Fibroblast of mammary gland (primary cell): ENCODE results near the gene MGAT4A.

Experiments
- DNase-seq: peaks from one replicate; pipeline ENCODE4 v3.0.0-alpha.2; 2010; ENCODE audit warnings: low read depth
- H3K4me3 ChIP-seq: 2 replicates; pipeline ENCODE4 v1.5.1; 2011; ENCODE audit warnings: low read depth, mild to moderate bottlenecking, low read length, moderate library complexity; ENCODE audit not compliant: control insufficient read depth
- TF ChIP-seq, protein P1 (sequence below): conservative IDR thresholded peaks from 2 replicates; pipeline ENCODE4 v1.5.1; 2011; ENCODE audit warnings: low read depth, low read length, inconsistent platforms; ENCODE audit not compliant: control insufficient read depth, insufficient read depth

Gene MGAT4A

DNA sequence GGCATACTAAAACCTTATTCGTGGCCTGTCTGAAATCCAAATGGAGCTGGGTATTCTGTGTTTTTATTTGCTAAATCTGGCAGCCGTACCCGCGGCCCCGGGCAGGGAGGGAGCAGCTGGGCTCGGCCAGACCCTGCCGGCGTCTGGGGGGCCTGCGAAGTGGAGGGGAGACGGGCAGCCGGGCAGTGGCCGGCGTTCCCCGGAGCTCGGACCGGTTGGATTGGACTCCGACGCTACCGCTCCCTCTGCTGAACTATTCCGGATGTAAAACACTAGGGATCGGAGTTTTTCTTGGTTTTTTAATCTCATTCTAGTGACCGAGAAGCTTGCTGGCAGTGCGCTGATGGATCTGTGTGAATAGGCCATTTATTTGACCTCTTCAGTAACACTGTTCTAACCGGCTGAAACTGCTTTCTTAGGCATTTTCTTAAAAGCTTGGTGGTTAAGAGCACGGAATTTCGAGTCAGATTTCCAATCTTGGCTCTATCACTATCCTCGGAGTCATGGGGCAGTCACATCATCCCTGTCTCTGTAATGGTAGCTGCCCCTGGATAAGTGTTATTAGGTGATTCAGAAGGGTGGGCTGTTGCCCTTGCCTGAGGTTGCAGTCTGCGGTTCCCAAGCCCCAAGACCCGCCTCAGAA lies 121.8 kb downstream of the MGAT4A start:
- TF ChIP-seq, protein P1, sequence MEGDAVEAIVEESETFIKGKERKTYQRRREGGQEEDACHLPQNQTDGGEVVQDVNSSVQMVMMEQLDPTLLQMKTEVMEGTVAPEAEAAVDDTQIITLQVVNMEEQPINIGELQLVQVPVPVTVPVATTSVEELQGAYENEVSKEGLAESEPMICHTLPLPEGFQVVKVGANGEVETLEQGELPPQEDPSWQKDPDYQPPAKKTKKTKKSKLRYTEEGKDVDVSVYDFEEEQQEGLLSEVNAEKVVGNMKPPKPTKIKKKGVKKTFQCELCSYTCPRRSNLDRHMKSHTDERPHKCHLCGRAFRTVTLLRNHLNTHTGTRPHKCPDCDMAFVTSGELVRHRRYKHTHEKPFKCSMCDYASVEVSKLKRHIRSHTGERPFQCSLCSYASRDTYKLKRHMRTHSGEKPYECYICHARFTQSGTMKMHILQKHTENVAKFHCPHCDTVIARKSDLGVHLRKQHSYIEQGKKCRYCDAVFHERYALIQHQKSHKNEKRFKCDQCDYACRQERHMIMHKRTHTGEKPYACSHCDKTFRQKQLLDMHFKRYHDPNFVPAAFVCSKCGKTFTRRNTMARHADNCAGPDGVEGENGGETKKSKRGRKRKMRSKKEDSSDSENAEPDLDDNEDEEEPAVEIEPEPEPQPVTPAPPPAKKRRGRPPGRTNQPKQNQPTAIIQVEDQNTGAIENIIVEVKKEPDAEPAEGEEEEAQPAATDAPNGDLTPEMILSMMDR = no peak
- H3K4me3 ChIP-seq = peak overlapping the region; percentile 85
- peak; percentile 63 for DNase-seq

GRCh38 chr2:98608116-98608961 lies 122.6 kb downstream of the MGAT4A start, which contains the start of the genes COA5 and UNC50:
COA5 (minus strand) TSS chr2:98608512; CDS start chr2:98608405, 107 bp downstream.
UNC50 (plus strand) TSS chr2:98608589; CDS start chr2:98609760, 1,171 bp downstream.
- peak; percentile 87 for DNase-seq
- peak within 1 kb of the TSS; percentile 85 for H3K4me3 ChIP-seq
- TF ChIP-seq, protein P1 = no peak

DNA sequence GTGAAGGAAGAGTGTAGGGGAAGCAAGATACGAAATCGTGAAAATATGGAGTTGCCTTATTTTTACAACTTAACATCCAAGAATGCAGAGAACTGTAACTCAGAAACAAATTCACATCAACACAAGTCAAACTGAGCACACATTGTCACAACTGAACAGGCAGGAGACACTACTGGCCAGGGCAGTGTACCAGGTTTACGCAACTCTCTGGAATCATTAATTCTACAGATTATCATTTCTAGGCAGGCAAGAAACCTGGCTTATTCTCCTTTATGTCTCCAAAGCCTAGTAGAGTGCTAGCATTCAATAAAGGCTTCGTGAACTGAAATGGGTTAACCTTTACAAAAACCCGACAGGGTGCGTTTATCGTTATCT lies 123.2 kb downstream of the MGAT4A start:
- peak; percentile 31 for DNase-seq
- TF ChIP-seq, protein P1 = no peak
- peak overlapping the region; percentile 85 for H3K4me3 ChIP-seq

GRCh38 chr2:98607104-98607503 lies 123.8 kb downstream of the MGAT4A start:
- peak overlapping the region; percentile 85 for H3K4me3 ChIP-seq
- DNase-seq = no peak
- TF ChIP-seq, protein P1 = no peak

DNA sequence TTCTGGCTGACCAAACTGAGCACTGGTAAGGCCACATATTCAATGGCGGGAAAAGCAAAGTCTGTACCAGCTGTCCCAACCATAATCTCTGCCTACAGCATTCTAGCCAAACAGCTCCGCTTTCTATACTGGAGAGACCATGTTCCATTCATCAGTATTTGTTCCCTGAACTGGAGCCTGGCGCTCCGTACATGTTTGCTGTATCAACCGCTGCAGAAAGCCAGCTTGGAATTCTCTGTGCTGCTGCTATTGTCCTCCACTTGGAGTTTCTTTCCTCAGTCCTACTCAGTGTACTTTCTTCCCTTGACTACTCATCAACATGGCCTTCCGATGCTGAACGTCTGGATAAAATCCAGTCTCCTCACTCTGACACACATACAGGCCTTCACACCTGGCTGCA lies 124.5 kb downstream of the MGAT4A start:
- H3K4me3 ChIP-seq = no peak overlapping the region
- TF ChIP-seq, protein P1 = no peak
- no peak for DNase-seq

GRCh38 chr2:98605076-98605475 lies 125.9 kb downstream of the MGAT4A start:
- no peak for DNase-seq
- H3K4me3 ChIP-seq = no peak overlapping the region
- TF ChIP-seq, protein P1 = no peak
